ENCODE data around the gene SGPP1.
"Not testable (repeated sequence)": the region's sequence is repeated elsewhere in the genome, so short reads cannot be mapped to it uniquely, and the experiment has no call there.

The SGPP1 gene

DNA sequence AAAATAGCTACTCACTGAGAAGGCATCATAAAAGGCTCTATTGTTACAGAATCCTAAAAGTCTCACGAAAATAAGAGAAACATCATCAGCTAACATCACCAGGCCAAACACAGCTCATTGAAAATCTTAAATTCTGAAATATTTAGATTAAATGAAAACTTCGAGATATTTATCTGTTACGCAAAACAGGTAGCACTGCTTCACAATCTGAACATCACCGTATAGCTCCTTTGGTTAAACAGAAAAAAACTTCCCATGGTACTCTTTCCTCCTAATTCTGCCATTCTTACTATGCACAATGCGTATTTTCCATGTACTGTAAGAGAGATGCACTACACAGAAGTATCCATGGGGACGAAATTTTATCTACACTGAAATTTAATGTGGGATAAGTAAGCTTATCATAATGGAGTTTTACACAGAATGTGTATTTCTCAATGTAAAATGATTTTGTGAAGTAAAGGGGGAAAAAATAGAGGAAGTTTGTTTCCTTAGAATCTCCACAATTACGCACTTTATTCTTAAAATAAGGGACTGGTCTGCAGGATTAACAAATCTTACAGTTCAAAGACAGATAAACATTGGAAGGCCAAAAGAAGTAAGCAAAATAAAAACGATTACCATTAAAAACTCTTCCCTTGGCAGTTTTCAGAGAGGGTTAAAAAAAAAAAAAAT lies 1.9 kb downstream of the SGPP1 start:
- no peak for DNase-seq (ENCODE audit: low read depth in 2 of 2)

- no peak for DNase-seq (ENCODE audit: low read depth in 2 of 2)
These were observed 10.2 kb downstream of the SGPP1 start for GRCh38 chr14:63717702-63718101.

DNA sequence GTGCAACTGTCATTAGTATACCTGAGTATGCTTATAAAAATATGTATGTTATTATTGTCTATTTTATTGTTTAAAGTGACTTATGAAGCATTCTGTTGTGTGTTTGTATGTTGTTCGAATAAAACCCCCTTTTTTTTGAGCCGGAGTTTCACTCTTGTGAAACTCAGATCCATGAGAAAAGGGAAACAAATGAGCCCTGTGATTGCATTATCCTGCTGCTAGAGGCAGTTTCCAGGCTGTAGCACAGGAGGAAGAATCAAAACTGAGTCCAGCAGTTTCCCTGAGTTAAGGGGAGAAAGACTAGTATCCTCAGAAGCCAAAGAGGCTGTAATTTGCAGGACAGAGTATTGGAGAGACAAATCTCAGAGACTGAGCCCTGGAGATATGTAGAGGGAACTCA lies 12.5 kb downstream of the SGPP1 start:
- DNase-seq (ENCODE audit: low read depth in 2 of 2), result no peak

DNA sequence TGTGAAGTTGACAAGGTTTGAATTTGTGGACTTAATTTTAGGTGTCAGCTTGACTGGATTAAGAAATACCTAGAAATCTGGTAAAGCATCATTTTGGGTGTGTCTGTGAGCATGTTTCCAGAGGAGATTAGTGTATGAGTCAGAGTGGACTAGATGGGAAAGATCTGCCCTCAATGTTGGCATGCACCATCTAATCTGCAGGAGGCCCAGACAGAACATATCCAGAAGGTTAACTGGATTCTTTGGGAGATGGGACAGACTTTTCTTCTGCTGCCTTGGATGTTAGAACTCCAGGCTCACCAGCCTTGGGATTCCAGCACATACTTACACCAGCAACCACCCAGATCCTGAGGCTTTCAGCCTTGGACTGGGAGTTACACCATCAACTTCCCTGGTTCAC lies 14.1 kb downstream of the SGPP1 start:
- DNase-seq (ENCODE audit: low read depth in 2 of 2), result no peak

GRCh38 chr14:63713058-63713457 lies 14.8 kb downstream of the SGPP1 start:
- no peak for DNase-seq (ENCODE audit: low read depth in 2 of 2)

GRCh38 chr14:63712123-63712522 lies 15.7 kb downstream of the SGPP1 start:
- no peak for DNase-seq (ENCODE audit: low read depth in 2 of 2)

- DNase-seq (ENCODE audit: low read depth in 2 of 2), result no peak
These were observed 17.4 kb downstream of the SGPP1 start for GRCh38 chr14:63710497-63710896.

DNA sequence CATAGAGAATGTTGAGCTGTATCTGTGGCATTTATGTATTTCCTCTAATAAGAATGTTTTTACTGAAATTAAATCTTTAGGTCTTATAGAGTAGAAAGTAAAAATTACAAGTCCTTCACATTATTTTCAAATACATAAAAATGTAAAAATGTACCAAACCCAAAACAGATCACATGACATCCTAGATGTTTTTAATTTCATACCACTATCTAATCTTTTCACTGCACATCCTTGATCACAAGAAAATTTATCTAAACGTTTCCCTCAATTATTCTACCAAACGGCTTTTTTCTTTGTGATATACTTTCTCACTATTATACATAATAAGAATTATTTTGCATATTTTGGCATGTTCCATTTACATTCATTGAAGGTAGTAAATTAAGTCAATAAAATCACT lies 18.3 kb downstream of the SGPP1 start:
- no peak for DNase-seq (ENCODE audit: low read depth in 2 of 2)

DNA sequence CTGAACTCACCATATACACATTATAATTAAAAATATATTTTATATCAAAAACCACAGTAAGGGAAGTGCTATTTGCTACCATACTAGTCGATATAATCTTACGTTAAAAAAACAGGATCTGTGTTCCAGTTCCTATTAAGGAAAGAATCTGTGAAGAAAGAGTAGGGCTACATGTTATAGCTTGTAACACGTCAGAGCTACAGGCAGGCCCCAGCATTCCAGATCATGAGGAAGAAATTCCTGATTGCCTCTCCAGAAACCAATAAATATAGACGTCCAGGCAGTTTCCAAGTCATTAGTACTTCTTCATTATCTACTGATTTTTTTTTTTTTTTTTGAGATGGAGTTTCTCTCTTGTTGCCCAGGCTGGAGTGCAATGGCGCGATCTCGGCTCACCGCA lies 20.6 kb downstream of the SGPP1 start:
- DNase-seq (ENCODE audit: low read depth in 2 of 2), result no peak

- DNase-seq (ENCODE audit: low read depth in 2 of 2), result no peak
These were observed 22.2 kb downstream of the SGPP1 start for GRCh38 chr14:63705561-63706070.

GRCh38 chr14:63702530-63702929 lies 25.3 kb downstream of the SGPP1 start:
- not testable (repeated sequence) for DNase-seq (ENCODE audit: low read depth in 2 of 2)

DNA sequence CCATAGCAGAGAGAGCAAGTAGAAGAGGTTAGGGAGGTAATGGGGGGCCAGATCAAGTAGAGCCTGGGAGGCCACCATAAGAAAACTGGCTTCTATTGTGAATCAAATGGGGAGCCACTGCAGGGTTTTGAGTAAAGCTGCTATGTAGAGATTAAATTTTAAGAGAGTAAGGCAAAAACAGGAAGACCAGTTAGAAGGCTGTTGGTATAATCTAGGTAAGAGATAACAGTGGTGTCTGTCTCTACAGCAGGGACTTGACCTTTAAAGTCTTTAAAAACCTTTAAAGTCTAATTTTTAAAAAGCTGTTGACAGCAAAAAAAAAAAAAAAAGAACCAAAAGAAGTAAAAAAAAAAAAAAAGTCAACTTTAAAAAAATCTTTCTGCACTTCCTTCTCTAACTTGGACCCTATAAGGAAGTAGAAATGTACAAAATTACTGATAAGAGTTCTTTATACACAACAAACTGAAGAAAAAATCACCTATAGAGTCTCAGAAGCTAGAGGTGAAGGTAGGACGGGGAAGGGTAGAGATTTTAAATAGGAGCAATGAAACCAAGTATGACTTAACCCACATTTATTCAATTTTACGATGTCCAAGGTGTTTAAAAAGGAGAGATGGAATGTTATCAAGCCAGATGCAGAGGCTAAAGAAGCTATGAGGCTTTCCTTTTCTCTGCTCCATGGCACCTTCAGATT lies 26.1 kb downstream of the SGPP1 start:
- DNase-seq (ENCODE audit: low read depth in 2 of 2), result no peak

- DNase-seq (ENCODE audit: low read depth in 2 of 2), result no peak
These were observed 35.4 kb downstream of the SGPP1 start for GRCh38 chr14:63692310-63693020.

- DNase-seq (ENCODE audit: low read depth in 2 of 2), result no peak
These were observed 38.7 kb downstream of the SGPP1 start for GRCh38 chr14:63689132-63689531.

GRCh38 chr14:63686926-63687325 lies 40.9 kb downstream of the SGPP1 start:
- DNase-seq (ENCODE audit: low read depth in 2 of 2), result no peak

GRCh38 chr14:63685401-63685800 lies 42.5 kb downstream of the SGPP1 start:
- DNase-seq (ENCODE audit: low read depth in 2 of 2), result no peak

DNA sequence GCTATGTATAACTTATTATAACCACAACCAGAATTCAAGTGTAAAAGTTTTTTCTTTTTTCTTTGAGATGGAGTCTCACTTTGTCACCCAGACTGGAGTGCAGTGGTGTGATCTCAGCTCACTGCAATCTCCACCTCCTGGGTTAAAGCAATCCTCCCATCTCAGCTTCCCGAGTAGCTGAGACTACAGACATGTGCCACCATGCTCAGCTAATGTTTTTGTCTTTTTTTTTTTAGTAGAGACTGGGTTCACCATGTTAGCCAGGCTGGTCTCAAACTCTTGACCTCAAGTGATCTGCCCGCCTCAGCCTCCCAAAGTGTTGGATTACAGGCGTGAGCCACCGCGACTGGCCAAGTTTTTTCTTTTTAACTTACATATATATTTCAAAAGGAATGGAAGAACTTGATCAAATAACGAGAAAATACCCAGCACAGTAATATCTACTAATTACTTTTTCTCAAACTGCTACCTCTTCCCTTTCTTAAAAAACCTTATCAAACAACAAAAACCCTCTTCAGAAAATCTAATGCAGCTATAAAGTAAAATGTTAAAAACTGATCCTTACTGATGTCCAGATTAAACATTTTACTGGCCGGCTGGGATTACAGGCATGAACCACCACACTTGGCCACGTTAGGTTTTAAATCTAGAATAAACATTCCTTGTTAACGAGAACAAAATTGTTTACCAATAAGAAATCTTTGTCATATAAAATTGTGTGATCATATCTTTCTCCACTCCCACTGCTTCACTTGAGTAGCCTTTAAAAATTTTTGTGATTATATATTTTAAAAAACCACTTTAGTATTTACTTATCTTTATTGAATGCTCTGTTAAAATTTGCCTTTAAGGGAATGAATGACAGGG lies 44.9 kb downstream of the SGPP1 start:
- no peak for DNase-seq (ENCODE audit: low read depth in 2 of 2)

DNA sequence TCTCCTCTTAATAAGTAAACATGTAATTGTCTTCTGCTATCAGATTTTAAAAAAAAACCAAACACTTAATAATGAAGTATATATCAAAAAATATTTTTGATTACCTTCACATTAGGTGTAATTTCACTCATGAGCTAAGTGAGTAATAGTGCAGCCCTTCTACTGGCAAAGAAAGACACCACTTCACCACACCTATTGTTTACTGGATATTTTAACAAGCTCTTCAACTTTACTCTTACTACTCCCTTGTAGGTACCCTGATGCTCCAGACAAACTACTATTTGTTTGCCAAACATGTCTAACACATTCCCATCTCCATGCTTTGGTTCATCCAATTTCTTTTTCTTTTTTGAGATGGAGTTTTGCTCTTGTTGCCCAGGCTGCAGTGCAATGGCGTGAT lies 49.3 kb downstream of the SGPP1 start:
- DNase-seq (ENCODE audit: low read depth in 2 of 2), result no peak

DNA sequence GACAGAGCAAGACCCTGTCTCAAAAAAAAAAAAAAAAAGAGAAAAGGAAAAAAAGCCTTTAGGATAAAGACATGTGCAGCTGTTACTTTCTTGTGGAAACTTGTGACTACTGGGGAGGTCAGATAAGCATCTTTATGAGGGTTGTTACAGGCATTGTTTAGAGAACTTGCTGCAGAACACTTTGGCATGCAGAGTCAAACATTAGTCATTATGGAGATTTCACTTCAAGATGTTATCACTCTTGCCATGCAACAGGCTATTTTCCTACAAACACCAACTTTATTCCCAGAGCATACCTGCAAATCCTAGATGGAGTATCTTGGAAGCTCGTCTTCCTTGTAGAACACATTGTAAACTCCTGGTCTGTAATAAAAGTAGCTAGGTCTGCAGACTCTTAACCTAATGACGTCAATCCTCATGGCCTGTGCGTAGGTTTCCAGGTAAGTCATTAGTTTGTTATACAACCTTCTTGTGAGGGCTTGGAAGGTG lies 49.9 kb downstream of the SGPP1 start:
- DNase-seq (ENCODE audit: low read depth in 2 of 2), result no peak

- DNase-seq (ENCODE audit: low read depth in 2 of 2), result no peak
These were observed 51.2 kb downstream of the SGPP1 start for GRCh38 chr14:63676615-63677014.

DNA sequence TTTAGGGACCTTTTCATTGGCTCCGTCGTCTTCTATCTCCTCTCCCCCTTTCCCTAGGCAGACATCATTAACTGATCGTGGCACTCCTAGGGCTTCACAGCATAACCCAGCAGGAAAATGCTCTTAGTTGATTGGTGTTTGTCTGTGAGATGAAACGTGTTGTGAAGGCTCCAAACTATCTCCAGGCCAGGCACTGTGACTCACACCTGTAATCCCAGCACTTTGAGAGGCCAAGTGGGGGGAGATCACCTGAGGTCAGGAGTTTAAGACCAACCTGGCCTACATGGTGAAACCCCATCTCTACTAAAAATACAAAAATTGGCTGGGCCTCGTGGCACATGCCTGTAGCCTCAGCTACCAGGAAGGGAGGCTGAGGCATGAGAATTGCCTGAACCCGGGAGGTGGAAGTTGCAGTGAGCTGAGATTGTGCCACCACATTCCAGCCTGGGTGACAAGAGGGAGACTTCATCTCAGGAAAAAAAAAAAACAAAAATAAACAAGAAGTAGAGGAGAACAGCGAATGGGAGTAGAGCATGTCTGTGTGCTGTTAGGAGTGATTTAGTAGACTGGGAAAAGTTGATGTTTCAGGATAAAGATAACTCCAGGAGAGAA lies 53.9 kb downstream of the SGPP1 start:
- no peak for DNase-seq (ENCODE audit: low read depth in 2 of 2)

Measured in stimulated activated CD4-positive, alpha-beta T cell treated with anti-CD3 and anti-CD28 coated beads, Interleukin-1b, Interleukin-23, amount 100 ng/mL, for 1 hour (primary cell).